HCT116 (cell line): ENCODE data around the gene CACNA1C. TPM values are rescaled to one million over a fixed set of nuclear protein-coding genes. Genes with fewer than 3 reads are reported as not detected.

ENCODE experiments used
- ATAC-seq: fragments of 200-7000 bp; cut with Tn5 transposase; 2 replicates; pipeline ENCODE4 v1.9.1; 2020; ENCODE audit warnings: mild to moderate bottlenecking, moderate library complexity
- BruUV-seq: library from RNA; stranded (reverse); fragments of 400-500 nt; replicated peaks from 2 replicates; lab custom pipeline; 2021; lab: Mats Ljungman, UMichigan
- CTCF ChIA-PET: fragments of 300-600 bp; sonication (Branson Sonifier 250); formaldehyde crosslinking; loops from one replicate; lab custom pipeline; 2021; ENCODE audit warnings: antibody characterized with exemption; lab: Charles Lee
- POLR2A ChIA-PET: fragments of 300-600, 350-600 bp; sonication (Branson Sonifier 250); formaldehyde crosslinking; loops from one replicate; lab custom pipeline; 2021; ENCODE audit warnings: antibody characterized with exemption; lab: Charles Lee
- RAD21 ChIA-PET, 2 experiments: fragments of 300-600 bp; sonication (Branson Sonifier 250); formaldehyde crosslinking; loops; one replicate each; lab custom pipeline; 2023; ENCODE audit warnings: low total read pairs in 2 of 2; ENCODE audit not compliant: uncharacterized antibody in 2 of 2, unreplicated experiment in 2 of 2, low non-redundant PET in 1 of 2; lab: Charles Lee
- DNase-seq: peaks from one replicate; pipeline ENCODE4 v3.0.0-alpha.2; 2010; ENCODE audit warnings: low read depth, low spot score
- H2AFZ ChIP-seq: fragments of 200-600 bp; shearing (Covaris generic), sonication (generic); 2 replicates; pipeline ENCODE4 v1.6.1; 2017; ENCODE audit warnings: low read depth, mixed run types, mixed read lengths, antibody characterized with exemption, low read length; ENCODE audit not compliant: poor library complexity, severe bottlenecking
- H3K27ac ChIP-seq: 2 replicates; pipeline ENCODE4 v1.5.1; 2012; ENCODE audit warnings: low read depth, low read length
- H3K27me3 ChIP-seq: fragments of 200-600 bp; sonication (generic); 2 replicates; pipeline ENCODE4 v1.6.1; 2016; ENCODE audit warnings: mixed run types, low read length, mixed read lengths; ENCODE audit not compliant: insufficient read depth
- H3K36me3 ChIP-seq, 2 experiments: fragments of 200-500 bp in 1 of 2; fragments of 200-600 bp in 1 of 2; sonication (Bioruptor generic) in 1 of 2; sonication (generic) in 1 of 2; 2 replicates each; pipeline versions ENCODE4 v1.5.1 to v1.6.1; 2014 to 2016; ENCODE audit warnings: low read length in 2 of 2, inconsistent platforms in 1 of 2, mixed read lengths in 1 of 2, mixed run types in 1 of 2; ENCODE audit not compliant: insufficient read depth in 2 of 2, control insufficient read depth in 1 of 2
- H3K4me1 ChIP-seq, 2 experiments: fragments of 200-600 bp in 1 of 2; sonication (generic) in 1 of 2; 2 replicates each; pipeline versions ENCODE4 v1.5.1 to v1.6.1; 2012 to 2017; ENCODE audit warnings: low read length in 2 of 2, inconsistent platforms in 1 of 2, mild to moderate bottlenecking in 1 of 2, mixed read lengths in 1 of 2, mixed run types in 1 of 2, moderate library complexity in 1 of 2; ENCODE audit not compliant: insufficient read depth in 2 of 2, control insufficient read depth in 1 of 2
- H3K4me2 ChIP-seq: fragments of 200-600 bp; sonication (generic); 2 replicates; pipeline ENCODE4 v1.6.1; 2017; ENCODE audit warnings: mixed run types, low read length, mixed read lengths
- H3K4me3 ChIP-seq, 2 experiments: fragments of 200-600 bp in 1 of 2; sonication (generic) in 1 of 2; replicated peaks in 1 of 2; 2 replicates each; pipeline ENCODE4 v1.5.1; 2011 to 2016; ENCODE audit warnings: low read length in 2 of 2, control low read depth in 1 of 2, low read depth in 1 of 2, mild to moderate bottlenecking in 1 of 2, mixed read lengths in 1 of 2, mixed run types in 1 of 2
- H3K79me2 ChIP-seq: fragments of 200-600 bp; sonication (generic); 2 replicates; pipeline ENCODE4 v1.6.1; 2017; ENCODE audit warnings: mild to moderate bottlenecking, mixed run types, low read length, moderate library complexity, mixed read lengths; ENCODE audit not compliant: insufficient read depth
- H3K9ac ChIP-seq: fragments of 200-600 bp; sonication (generic); 2 replicates; pipeline ENCODE4 v1.6.1; 2016; ENCODE audit warnings: low read length, mixed read lengths
- H3K9me2 ChIP-seq: fragments of 200-600 bp; sonication (generic), shearing (Covaris generic); 2 replicates; pipeline ENCODE4 v1.6.1; 2017; ENCODE audit warnings: mixed run types, mild to moderate bottlenecking, moderate library complexity; ENCODE audit not compliant: insufficient read depth
- H3K9me3 ChIP-seq, 2 experiments: fragments of 200-500 bp in 1 of 2; fragments of 200-600 bp in 1 of 2; sonication (Bioruptor generic) in 1 of 2; sonication (generic) in 1 of 2; 2 replicates each; pipeline ENCODE4 v1.6.1; 2014 to 2017; ENCODE audit warnings: low read length in 2 of 2, mixed read lengths in 2 of 2, inconsistent platforms in 1 of 2, low read depth in 1 of 2, mild to moderate bottlenecking in 1 of 2, mixed run types in 1 of 2, moderate library complexity in 1 of 2; ENCODE audit not compliant: control insufficient read depth in 1 of 2, insufficient read depth in 1 of 2
- H4K20me1 ChIP-seq: fragments of 200-600 bp; sonication (generic), shearing (Covaris generic); 2 replicates; pipeline ENCODE4 v1.6.1; 2017; ENCODE audit warnings: mixed run types, mild to moderate bottlenecking, moderate library complexity; ENCODE audit not compliant: insufficient read depth
- CTCF ChIP-seq, 3 experiments: fragments of 200-600 bp in 1 of 3; sonication (generic) in 1 of 3; IDR thresholded peaks in 2 of 3; conservative IDR thresholded peaks in 1 of 3; 2 replicates each; pipeline ENCODE4 v1.5.1; 2012 to 2017; ENCODE audit warnings: low read depth in 2 of 3, low read length in 2 of 3, antibody characterized with exemption in 1 of 3, borderline replicate concordance in 1 of 3, control low read depth in 1 of 3, mild to moderate bottlenecking in 1 of 3, mixed read lengths in 1 of 3, mixed run types in 1 of 3, moderate library complexity in 1 of 3; ENCODE audit not compliant: insufficient read depth in 1 of 3
- ELF1 ChIP-seq: IDR thresholded peaks from 2 replicates; pipeline ENCODE4 v1.6.1; 2012; ENCODE audit warnings: low read depth, borderline replicate concordance
- POLR2A ChIP-seq: IDR thresholded peaks from 2 replicates; pipeline ENCODE4 v1.7.0; 2011; ENCODE audit warnings: borderline replicate concordance; ENCODE audit not compliant: insufficient read depth, insufficient read length; ENCODE audit errors: extremely low read depth
- POLR2AphosphoS5 ChIP-seq: IDR thresholded peaks from 2 replicates; pipeline ENCODE4 v1.6.1; 2011; ENCODE audit warnings: mild to moderate bottlenecking, low read depth, low read length, moderate library complexity
- SIN3A ChIP-seq: IDR thresholded peaks from 2 replicates; pipeline ENCODE4 v1.6.1; 2012; ENCODE audit warnings: low read depth
- SRF ChIP-seq: IDR thresholded peaks from 2 replicates; pipeline ENCODE4 v1.6.1; 2012; ENCODE audit warnings: low read depth
- TCF7L2 ChIP-seq: IDR thresholded peaks from 2 replicates; pipeline ENCODE4 v1.7.0; 2011; ENCODE audit warnings: borderline replicate concordance, inconsistent platforms; ENCODE audit not compliant: insufficient read depth, insufficient read length; ENCODE audit errors: extremely low read depth
- ZFX ChIP-seq: fragments of 450-650 bp; IDR thresholded peaks from 2 replicates; pipeline ENCODE4 v1.6.1; 2017
- ZNF274 ChIP-seq: fragments of 200-500 bp; sonication (Bioruptor generic); IDR thresholded peaks from 2 replicates; pipeline ENCODE4 v1.6.1; 2014; ENCODE audit warnings: mild to moderate bottlenecking, low read depth, low read length, inconsistent platforms
- intact Hi-C: fragments of 100-400 bp; cut with micrococcal nuclease; formaldehyde crosslinking; loops from 2 replicates; pipeline ENCODE4 v1.10.0; 2022
- total RNA-seq: library from RNA; stranded (reverse); gene quantifications from one replicate; pipeline ENCODE4 v1.2.1, GENCODE V29; 2021; ENCODE audit not compliant: unreplicated experiment
- TF ChIP-seq, protein P1 (sequence below): IDR thresholded peaks from 2 replicates; pipeline ENCODE4 v1.6.1; 2012; ENCODE audit warnings: low read depth

CACNA1C gene
- total RNA-seq, 1 experiment from 2014 or later: 0.05 TPM

- no peaks in the 10 kb centered on the region for H3K9me3 ChIP-seq
- DNase-seq (no peak), ATAC-seq (no peak)
- no peaks in the 10 kb centered on the region for H3K79me2 ChIP-seq
- no peaks in the 10 kb centered on the region for H4K20me1 ChIP-seq
- peak overlapping the region; percentile 78 for H2AFZ ChIP-seq
- TF ChIP-seq ZNF274: no peak
- no peak for TF ChIP-seq POLR2A
- TF ChIP-seq ELF1: no peak
- no peaks in the 10 kb centered on the region for H3K36me3 ChIP-seq
- no peak overlapping the region for H3K9ac ChIP-seq
- intact Hi-C loops: loop anchor here (1.0 to 10.0 kb wide), 6 partner anchors 199 to 949 kb away; no protein-coding TSS in a partner anchor
- no peak overlapping the region for H3K4me3 ChIP-seq
- peaks cover 3 to 8% of the 10 kb centered on the region in 2 experiments; a peak in 3 of 4 replicates for H3K4me1 ChIP-seq
- CTCF ChIA-PET: interaction anchor here (0.8 to 1.8 kb wide), 7 partner anchors 9 to 931 kb away, joined by 3 to 5 read pairs (median 4); no protein-coding TSS in a partner anchor
- peaks cover 30% of the 10 kb centered on the region for H3K27me3 ChIP-seq
- POLR2A ChIA-PET: no interaction called here
- RAD21 ChIA-PET: interaction anchor here in 1 of 2 experiments (0.6 kb wide), 1 partner anchor 223 kb away, joined by 3 read pairs; no protein-coding TSS in a partner anchor
- no peaks in the 10 kb centered on the region for H3K9me2 ChIP-seq
- peak overlapping the region; percentile 59 for H3K4me2 ChIP-seq
- no peak overlapping the region for H3K27ac ChIP-seq
- BruUV-seq: no TSS peak
Measured at GRCh38 chr12:2583642-2584401, 531.0 kb downstream of the CACNA1C start.

GRCh38 chr12:2586156-2587038, 533.6 kb downstream of the CACNA1C start:
- H3K27me3 ChIP-seq: peaks cover 46% of the 10 kb centered on the region
- ATAC-seq: no peak
- TF ChIP-seq CTCF (IDR thresholded peaks at IDR 0.05 in 2 of 3, conservative IDR thresholded peaks at IDR 0.05 in 1 of 3; ENCODE audit: borderline replicate concordance in 1 of 3, insufficient read depth in 1 of 3, low read depth in 2 of 3, low read length in 2 of 3) (no peak), ZFX (no peak), ELF1 (no peak), TCF7L2 (no peak), SIN3A (no peak), POLR2AphosphoS5 (no peak), SRF (no peak), ZNF274 (no peak)
- TF ChIP-seq, protein P1, sequence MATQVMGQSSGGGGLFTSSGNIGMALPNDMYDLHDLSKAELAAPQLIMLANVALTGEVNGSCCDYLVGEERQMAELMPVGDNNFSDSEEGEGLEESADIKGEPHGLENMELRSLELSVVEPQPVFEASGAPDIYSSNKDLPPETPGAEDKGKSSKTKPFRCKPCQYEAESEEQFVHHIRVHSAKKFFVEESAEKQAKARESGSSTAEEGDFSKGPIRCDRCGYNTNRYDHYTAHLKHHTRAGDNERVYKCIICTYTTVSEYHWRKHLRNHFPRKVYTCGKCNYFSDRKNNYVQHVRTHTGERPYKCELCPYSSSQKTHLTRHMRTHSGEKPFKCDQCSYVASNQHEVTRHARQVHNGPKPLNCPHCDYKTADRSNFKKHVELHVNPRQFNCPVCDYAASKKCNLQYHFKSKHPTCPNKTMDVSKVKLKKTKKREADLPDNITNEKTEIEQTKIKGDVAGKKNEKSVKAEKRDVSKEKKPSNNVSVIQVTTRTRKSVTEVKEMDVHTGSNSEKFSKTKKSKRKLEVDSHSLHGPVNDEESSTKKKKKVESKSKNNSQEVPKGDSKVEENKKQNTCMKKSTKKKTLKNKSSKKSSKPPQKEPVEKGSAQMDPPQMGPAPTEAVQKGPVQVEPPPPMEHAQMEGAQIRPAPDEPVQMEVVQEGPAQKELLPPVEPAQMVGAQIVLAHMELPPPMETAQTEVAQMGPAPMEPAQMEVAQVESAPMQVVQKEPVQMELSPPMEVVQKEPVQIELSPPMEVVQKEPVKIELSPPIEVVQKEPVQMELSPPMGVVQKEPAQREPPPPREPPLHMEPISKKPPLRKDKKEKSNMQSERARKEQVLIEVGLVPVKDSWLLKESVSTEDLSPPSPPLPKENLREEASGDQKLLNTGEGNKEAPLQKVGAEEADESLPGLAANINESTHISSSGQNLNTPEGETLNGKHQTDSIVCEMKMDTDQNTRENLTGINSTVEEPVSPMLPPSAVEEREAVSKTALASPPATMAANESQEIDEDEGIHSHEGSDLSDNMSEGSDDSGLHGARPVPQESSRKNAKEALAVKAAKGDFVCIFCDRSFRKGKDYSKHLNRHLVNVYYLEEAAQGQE: no peak

More at GRCh38 chr12:2586156-2587038, 533.6 kb downstream of the CACNA1C start:
- Histone ChIP-seq H3K9me3 (no peaks in the 10 kb centered on the region), H3K9ac (no peak overlapping the region), H3K79me2 (no peaks in the 10 kb centered on the region), H3K4me1 (peaks cover 3 to 8% of the 10 kb centered on the region in 2 experiments; a peak in 3 of 4 replicates), H3K36me3 (no peaks in the 10 kb centered on the region), H4K20me1 (no peaks in the 10 kb centered on the region), H3K4me3 (no peak overlapping the region), H3K4me2 (no peak overlapping the region), H3K9me2 (no peaks in the 10 kb centered on the region), H3K27ac (no peak overlapping the region), H2AFZ (no peak overlapping the region)
- no peak for DNase-seq
- intact Hi-C loops: loop anchor here (10.0 kb wide), 3 partner anchors 202 to 952 kb away; no protein-coding TSS in a partner anchor
- RAD21 ChIA-PET: no interaction called here
- no TSS peak for BruUV-seq
- POLR2A ChIA-PET: no interaction called here
- CTCF ChIA-PET: no interaction called here
